NOMO-1 treated with DMSO at 0.1 percent for 48 hours (cell line): ENCODE measurements around the gene FOXB1.

Experiments used
- DNase-seq: peaks from one replicate; lab custom pipeline; 2025; ENCODE audit not compliant: unreplicated experiment; lab: John Stamatoyannopoulos, UW

The FOXB1 gene

DNA sequence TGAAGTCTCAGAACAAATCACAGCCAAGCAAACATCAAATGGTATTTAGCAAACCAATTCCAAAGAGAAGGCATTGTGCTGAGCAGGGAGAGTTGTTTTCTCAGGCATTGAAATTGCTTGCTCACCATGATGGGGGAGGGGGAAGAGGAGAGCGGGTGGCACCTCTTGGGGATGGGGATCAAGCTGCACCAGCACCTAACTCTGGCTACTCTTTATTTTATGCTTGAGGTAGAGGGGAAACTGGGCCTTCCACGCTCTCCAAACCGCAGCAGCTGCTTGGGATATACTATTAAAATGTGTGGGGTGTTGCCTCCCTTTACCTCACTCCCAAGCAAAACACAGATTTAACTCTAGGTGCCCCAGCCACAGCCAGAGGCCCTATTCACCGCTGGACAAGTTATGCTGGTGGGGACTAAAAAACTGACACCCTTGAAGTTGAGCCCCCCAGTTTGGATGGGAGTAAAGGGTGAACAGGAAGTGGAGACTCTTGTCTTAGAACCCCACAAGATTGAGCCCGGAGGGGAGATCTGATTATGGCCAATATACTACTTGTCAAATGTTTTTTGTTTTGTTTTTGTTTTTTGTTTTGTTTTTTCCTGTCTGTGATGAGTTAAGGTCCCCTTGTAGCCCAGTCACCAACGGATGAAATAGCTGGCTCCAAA lies 5.0 kb upstream of the FOXB1 start:
- no peak for DNase-seq

DNA sequence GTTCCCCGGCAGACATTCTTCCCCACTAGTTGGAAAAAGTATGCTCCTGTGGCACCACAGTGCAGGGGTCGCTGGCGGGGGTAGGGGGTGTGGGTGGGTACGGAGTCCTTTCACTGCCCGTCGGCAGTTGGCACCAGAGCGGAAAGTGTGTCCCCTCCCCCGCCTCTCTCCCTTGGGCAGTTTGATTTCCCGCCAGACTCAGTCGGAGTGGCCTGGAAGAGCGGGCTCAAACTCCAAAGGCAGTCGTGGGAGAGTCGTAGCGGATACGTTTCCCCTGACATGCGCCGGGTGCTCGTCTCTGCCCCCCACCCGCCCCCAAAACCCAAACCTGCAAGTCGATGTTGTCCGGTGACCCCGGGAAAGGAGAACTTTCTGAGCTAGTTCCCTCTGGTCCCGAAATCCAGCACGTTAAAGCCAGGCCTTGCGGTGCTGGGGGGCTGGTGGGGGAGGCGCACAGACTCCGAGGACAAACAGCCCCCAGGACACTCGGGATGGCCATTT lies 4.4 kb upstream of the FOXB1 start:
- no peak for DNase-seq

DNA sequence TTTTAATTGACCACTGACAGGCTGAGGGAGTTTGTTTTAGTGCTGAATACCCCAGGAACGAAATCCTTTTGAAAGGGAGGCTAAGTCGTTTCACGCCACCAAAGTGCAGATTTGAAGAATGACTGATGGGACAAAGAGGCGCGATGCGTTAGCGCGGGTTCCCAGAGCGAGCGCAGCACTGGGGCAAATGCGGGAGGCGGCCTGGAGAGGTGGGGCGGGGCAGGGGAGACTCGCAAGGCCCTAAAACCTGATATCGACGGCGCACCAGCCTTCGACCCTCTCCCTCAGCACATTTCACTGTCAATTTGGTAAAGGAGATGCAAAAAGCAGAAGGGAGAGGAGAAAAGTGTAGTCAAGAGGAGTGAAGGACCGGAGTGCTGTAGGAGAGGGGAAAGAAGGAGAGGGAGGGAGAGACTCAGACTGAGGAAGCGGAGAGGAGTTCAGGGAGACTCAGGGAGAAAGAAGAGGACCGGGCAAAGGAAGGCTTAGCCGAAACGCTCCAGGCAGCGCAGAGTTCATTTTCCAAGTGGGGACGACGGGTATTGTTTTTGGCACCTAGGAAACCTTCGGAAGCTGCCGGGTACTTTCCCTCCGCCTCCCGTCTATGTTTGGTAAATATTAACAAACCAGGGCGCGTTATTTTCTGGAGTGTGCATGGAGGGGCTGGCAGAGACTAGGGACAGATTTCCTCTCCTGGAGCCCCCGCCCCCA lies 3.8 kb upstream of the FOXB1 start:
- no peak for DNase-seq

DNA sequence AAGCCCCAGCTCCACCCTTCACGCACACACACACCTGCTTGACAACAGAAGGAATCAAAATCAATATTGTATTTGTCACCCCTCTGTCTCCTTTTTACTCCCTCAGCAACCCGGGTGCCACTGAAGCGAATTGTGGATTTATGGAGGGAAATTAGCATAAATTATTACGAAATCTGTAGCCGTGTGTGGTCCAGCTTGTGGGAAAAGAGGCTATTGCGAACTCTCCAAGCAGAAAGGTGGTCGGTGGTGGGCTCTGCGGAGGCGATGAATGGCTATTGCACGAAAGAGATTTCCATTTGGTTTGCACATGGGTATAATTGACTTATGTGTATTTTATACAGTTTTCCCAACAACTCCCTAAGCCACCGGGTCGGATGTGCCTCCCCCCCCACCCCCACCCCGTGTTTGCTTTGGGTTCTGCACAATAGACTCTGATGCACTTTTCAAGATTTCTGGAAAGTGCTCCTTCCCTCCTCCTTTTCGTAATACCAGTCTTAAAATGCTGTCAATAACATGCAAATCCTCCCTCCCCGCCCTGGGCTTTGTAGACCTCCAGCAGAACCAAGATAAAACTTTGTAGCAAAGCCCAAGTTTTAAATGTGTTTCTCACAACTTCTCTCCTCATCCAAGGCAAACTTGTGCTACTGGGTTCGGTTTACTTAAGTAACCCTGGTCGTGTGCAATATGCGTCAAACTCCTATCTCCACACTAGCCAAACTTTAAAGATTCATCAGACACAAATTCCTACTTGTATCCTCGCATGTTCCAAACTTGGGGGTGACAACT lies 3.1 kb upstream of the FOXB1 start:
- DNase-seq: no peak

DNA sequence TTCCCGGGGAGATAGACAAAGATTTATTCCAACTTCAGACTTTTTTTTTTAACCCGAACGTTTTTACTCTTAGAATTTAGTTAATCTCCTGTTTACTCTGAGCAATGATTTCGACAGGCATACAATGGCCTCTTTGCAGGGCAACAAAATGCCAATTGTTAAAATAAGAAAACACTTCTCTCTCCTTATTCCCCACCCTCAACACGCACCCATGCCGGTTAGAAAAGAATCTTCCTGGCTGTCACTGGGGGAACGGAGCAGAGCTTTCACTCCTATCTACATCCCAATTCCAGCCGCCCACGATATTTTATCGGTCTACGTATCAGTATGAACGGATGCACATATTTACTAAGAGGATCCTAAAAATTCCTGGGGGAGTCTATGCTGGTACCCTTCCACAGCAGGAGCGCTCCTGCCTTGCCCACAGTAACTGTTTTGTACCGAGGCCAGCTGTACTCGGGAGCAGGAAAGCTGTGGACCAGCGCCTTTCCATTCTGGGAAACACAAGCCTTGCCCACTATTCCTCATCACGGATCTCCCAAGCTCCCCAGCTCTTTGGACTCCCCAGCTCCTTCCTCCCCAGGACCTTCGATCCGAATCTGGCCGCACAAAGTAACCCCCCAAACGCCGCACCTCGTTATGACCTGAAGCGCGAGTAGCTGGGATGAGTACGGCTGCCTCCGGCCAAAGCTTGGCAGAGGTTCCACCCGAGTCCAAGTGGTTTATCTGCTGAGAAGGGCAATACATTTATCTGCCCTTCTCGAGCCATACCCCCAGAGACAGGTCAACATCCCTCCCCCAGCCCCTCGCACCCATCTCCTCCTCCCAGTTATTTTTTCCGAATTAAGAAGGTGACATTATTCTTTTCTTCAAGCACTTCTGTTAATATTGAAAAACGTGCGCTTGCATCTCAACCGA lies 2.2 kb upstream of the FOXB1 start:
- no peak for DNase-seq

DNA sequence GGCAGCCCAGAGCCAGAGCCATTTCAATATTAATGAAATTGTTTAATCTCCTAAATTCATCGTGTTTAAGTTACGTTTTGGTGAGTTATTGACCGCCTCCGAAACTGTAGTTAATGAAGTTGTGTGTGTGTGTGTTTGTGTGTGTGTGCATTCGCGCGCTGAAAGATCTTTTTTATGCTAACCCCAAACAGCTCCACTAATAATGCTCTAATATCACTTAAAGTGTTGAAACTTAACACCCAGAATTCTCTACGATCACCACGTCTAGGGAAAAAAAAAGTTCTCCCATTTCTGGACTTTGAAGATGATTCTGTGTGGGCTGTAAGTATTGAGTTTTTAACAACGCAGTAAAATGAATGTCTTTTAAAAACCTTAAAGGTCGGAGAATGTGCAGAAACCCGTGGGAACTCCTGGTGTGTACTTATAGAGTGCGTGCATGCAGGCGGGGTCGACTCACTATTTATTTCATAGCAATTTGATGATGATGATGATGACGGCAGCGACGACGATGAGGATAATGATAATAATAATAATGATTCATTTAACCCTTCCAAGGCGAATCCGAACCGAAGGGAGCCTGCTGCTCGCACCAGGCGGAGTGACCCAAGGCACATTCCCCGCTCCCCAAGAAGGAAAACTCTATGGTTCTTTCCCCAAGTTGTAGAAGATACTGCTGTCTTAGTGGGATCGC lies 1.4 kb upstream of the FOXB1 start:
- DNase-seq: no peak

DNA sequence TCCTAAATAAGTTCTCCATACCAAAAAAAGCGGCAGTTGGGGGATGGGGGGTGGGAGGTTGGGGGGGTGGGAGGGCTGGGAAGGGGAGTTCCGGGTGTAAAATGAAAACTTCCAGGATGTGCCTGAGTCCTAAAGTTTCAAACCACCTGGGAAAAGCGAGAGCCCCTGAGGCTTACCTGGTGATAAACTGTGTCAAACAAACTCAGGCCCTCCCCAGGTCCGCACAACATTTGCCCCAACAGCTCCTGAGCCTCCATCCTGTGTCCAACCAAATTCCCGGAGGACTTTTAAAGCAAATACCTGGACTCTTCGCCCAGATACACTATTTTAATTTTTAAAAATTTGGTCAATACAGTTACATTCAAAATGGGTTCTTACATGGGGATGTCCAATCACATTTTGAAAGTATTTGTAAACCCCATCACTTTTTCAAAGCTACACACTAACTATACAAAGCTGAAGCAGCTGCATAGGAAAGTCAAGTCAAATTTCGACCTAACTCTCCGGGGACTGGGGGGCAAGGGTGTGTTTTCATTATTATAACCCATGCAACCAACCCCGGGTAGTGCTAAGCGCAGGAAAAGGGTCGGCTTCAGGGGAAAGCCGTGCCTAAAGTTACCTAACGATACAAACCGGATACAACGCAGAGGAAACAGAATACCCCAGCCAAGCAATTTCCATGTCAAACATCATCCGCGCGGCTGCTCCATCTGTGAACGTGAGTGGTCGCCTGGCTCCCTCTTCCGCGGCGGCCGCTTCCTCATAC lies 685 bp upstream of the FOXB1 start:
- DNase-seq: no peak

DNA sequence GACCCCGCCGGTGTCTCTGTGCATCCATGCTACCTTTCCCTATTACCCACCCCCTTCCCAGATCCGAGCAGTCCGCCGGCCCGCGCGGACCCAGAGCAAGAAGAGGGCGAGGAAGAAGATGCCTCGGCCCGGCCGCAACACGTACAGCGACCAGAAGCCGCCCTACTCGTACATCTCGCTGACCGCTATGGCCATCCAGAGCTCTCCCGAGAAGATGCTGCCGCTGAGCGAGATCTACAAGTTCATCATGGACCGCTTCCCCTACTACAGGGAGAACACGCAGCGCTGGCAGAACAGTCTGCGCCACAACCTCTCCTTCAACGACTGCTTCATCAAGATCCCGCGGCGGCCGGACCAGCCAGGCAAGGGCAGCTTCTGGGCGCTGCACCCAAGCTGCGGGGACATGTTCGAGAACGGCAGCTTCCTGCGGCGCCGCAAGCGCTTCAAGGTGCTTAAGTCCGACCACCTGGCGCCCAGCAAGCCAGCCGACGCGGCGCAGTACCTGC lies 788 bp downstream of the FOXB1 start:
- no peak for DNase-seq

DNA sequence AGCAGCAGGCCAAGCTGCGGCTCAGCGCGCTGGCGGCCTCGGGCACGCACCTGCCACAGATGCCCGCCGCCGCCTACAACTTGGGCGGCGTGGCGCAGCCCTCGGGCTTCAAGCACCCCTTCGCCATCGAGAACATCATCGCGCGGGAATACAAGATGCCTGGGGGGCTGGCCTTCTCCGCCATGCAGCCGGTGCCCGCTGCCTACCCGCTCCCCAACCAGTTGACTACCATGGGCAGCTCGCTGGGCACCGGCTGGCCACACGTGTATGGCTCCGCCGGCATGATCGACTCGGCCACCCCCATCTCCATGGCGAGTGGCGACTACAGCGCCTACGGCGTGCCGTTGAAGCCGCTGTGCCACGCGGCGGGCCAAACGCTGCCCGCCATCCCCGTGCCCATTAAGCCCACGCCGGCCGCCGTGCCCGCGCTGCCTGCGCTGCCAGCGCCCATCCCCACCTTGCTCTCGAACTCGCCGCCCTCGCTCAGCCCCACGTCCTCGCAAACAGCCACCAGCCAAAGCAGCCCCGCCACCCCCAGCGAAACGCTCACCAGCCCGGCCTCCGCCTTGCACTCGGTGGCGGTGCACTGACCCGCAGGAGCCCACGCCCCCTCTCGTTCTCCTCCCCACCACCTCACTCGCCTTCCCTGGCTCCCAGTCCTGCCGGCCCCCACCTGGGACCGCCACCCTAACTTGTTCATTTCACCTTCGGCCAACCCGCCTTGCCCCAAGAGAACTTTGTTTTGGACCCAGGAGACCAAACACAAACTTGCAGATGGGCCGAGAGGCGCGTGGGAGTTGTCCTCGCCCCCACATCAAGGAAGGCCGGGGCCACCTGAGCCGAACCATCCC lies 1.5 kb downstream of the FOXB1 start:
- DNase-seq: no peak

DNA sequence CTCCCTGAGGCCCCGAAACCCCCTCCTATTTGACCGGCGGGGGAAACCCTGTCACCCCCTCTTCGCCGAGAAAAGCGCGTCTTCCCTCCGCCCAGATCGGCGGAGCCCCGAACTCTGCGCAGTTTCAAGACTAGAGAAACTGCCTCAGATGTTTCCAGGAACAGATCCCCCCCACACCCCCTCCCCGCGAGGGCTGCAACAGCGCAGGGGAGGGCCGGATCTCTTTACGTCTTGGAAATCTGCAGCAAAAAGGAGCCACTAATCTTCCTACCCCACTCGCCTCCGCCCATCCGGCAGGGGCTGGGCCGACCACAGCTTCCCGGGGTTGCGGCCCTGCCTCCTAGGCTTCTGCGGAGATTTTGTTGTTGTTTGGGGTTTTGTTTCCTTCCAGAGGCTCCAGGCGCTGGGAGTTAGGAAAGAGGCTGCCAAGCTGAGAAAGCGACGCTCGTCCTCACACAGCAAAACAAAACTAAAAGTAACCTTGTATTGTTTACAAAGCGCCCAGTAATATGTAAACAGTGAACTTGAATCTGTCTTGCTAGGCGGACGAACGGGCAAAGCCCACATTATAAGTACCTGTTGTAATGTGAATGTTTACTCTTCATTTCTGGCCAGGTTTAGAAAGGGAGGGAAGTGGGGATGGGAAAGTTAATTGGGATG lies 2.2 kb downstream of the FOXB1 start:
- DNase-seq: no peak

DNA sequence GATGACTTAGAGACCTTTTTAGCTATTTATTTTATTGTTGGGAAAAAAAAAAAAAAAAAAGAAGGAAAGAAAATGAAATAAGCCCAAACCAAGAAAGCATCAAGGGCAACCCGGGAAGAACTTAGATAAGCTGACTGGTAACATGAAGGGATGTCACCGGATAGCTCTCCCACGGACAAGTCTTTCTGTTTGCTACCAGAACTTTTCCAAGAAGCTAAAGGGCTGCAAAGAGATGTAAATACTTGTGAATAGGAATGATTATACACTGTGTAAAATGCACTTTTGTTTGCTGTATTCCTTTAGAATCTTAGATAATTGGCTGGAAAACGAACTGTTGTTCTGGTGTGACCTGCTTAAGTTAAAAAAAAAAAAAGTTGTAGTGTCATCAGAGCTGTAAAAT lies 2.8 kb downstream of the FOXB1 start:
- DNase-seq: no peak

DNA sequence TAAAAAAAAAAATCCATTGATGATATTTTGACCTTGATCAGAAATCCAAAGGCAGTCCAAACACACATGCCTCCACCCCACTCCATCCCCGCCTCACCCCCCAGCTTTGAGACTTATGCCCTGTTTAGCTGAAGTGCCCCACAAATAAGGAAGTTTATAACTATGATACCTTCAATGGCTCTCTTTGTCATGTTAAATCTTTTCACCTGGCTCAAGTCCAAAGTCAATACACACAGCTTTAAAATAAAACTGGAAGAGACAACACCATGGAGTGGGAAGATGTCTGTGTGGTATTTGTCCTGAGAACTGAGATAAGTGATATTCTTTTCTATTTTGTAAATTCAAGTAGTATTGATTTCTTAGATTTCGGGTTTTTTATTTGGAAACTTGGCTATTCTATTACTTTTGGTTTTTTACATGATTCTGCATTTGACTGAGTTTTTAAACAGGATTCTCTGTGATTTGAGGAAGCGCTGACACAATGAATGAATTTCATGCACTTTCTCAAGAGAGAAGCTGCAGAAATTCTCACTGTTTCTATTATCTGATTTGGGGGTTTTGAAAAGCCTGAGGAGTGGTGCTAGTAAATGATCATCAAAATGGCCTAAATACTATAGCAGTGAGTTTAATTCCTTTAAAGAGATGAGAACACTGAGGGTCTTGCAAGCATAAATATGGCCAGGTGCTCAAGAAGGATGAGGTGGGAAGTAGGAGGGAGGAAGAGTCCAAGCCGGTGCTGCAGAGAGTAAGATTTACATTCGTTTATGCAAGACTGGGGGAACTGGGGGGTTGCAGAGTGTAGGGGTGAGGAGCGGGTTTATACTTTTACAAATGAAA lies 5.2 kb downstream of the FOXB1 start:
- DNase-seq: no peak

DNA sequence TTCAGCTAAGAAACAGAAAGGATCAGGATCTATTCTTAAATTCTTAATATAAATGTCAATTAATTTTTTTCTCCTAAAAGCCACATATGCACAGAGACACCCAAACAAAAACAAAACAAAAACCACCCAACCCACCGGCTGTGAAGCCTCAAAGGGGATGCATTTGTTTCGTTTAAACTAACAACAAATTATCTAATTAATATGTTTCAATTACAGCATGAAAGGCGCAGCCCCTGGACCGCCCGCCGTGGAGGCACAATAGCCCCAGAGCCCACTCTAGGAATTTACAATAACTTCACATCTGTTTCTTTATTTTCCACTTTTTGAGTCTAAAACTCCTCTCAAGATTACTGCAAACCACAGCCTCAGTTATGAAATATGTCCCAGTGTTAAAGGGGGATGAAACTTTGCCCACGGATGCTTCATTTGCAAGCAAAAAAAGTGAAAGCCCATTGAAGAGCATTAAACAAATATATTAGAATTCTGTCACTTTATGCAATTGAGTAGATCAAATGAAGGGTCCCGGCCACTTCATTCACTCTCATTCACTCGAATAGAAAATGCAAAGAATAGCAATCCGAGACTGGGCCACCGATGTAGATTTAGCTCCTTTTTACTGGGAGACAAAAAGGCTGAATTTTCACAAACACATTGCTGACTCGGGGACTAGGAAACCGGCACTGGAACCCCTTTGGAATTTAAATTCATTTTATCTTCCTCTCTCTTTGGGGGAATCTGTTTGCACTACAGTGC lies 6.0 kb downstream of the FOXB1 start:
- no peak for DNase-seq

DNA sequence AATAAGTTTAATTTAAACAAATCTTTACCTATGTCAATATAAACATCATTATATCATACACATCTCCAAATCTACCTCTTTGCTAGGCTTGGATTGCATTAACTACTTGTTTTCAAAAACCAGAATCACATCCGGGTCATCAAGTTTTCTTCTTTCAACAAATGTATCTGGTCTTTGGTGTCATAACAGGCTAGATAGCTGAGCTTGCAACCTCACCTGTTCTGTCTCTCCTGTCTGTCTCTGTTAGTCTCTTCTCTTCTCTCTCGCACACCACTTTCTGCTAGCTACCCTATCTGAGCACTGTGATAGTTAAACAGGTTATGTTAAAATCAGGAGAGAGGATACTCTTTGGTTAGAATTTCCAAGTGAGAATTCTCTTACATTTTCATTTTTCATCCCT lies 6.7 kb downstream of the FOXB1 start:
- no peak for DNase-seq

DNA sequence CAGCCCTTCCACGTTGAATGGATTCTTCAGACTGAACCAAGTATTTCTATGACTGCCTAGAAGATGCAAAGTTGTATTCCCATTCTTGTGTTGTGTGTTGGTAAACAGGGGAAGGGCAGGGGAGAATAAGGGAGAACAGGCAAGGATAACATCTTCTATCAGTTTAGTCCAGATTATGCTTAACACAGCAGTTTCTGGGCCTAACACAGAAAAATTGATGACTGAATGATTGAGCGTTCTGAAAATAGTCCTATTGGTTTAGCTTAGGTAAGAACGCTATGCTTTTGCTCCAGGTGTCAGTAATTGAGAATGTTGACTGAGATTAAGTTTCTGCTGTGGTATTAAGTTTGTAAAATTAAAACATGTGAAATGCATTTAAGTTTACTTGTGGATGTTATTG lies 8.6 kb downstream of the FOXB1 start:
- DNase-seq: no peak
